HepG2 (cell line): Measurements from ENCODE around the gene MT1M. TPM values are rescaled to one million over a fixed set of nuclear protein-coding genes. Genes with fewer than 3 reads are reported as not detected.

Experiments
- CBX5 ChIP-seq: sonication (generic); formaldehyde crosslinking; IDR thresholded peaks from 2 replicates; pipeline ENCODE4 v1.4.0; 2020; ENCODE audit warnings: missing genetic modification reagents, borderline replicate concordance
- HNRNPH1 ChIP-seq: fragments of 200-400 bp; formaldehyde crosslinking; optimal IDR thresholded peaks from 2 replicates; pipeline ENCODE3; 2017; ENCODE audit warnings: mild to moderate bottlenecking, low read depth, low read length
- KLF9 ChIP-seq: IDR thresholded peaks from 2 replicates; pipeline ENCODE4 v1.6.1; 2016; ENCODE audit warnings: low read depth
- NCOR1 ChIP-seq: fragments of 200-600 bp; sonication (generic); IDR thresholded peaks from 2 replicates; pipeline ENCODE4 v1.7.0; 2017; ENCODE audit warnings: antibody characterized with exemption, low read length, borderline replicate concordance
- PHB2 ChIP-seq: fragments of 450-650 bp; IDR thresholded peaks from 2 replicates; pipeline ENCODE4 v1.6.1; 2018; ENCODE audit not compliant: partially characterized antibody
- SNAPC2 ChIP-seq: sonication (generic); formaldehyde crosslinking; IDR thresholded peaks from 2 replicates; pipeline ENCODE4 v1.8.1; 2022; ENCODE audit warnings: mild to moderate bottlenecking, missing genetic modification reagents
- SRF ChIP-seq: IDR thresholded peaks from 2 replicates; pipeline ENCODE4 v1.6.1; 2011; ENCODE audit warnings: mild to moderate bottlenecking, low read depth, low read length, moderate library complexity
- SRSF1 ChIP-seq: fragments of 200-400 bp; formaldehyde crosslinking; optimal IDR thresholded peaks from 2 replicates; pipeline ENCODE3; 2017; ENCODE audit warnings: mild to moderate bottlenecking, low read depth, low read length, moderate library complexity
- SRSF4 ChIP-seq: fragments of 200-400 bp; formaldehyde crosslinking; IDR thresholded peaks from one replicate; pipeline ENCODE4 v1.6.1; 2018; ENCODE audit warnings: mild to moderate bottlenecking, low read depth, low read length, moderate library complexity; ENCODE audit not compliant: poor library complexity, severe bottlenecking
- TOE1 ChIP-seq: sonication (generic); formaldehyde crosslinking; IDR thresholded peaks from 2 replicates; pipeline ENCODE4 v1.4.0; 2020; ENCODE audit warnings: mild to moderate bottlenecking, missing genetic modification reagents
- ZMYM4 ChIP-seq: sonication (generic); formaldehyde crosslinking; IDR thresholded peaks from 2 replicates; pipeline ENCODE4 v1.8.1; 2023; ENCODE audit warnings: mild to moderate bottlenecking, missing genetic modification reagents
- ZNF10 ChIP-seq: sonication (generic); formaldehyde crosslinking; IDR thresholded peaks from 2 replicates; pipeline ENCODE4 v1.4.0; 2020; ENCODE audit warnings: mild to moderate bottlenecking, low read depth, missing genetic modification reagents, borderline replicate concordance
- ZNF333 ChIP-seq: sonication (generic); formaldehyde crosslinking; IDR thresholded peaks from 2 replicates; pipeline ENCODE4 v1.4.0; 2020; ENCODE audit warnings: mild to moderate bottlenecking, missing genetic modification reagents, borderline replicate concordance
- ZNF530 ChIP-seq: sonication (generic); formaldehyde crosslinking; IDR thresholded peaks from 2 replicates; pipeline ENCODE4 v1.5.0; 2020; ENCODE audit warnings: low read depth, mild to moderate bottlenecking, missing genetic modification reagents
- polyA plus RNA-seq, 8 experiments: library from polyadenylated mRNA; depleted of rRNA in 3 of 8; stranded (reverse) in 7 of 8; unstranded in 1 of 8; fragments of >200 nt; fragmentation: Illumina TruSeq in 4 of 8; extraction: Trizol in 4 of 8; gene quantifications; 2 replicates each; pipeline versions ENCODE4 v1.2.1 to v1.2.3, GENCODE V29; 2011 to 2016; ENCODE audit warnings: low read depth in 4 of 8, missing spikeins in 1 of 8, mixed read lengths in 1 of 8; ENCODE audit not compliant: insufficient read depth in 1 of 8
- total RNA-seq, 5 experiments: library from RNA; depleted of rRNA; stranded (reverse); fragments of >200 nt; fragmentation: Illumina TruSeq; extraction: Trizol; gene quantifications; 2 replicates each; pipeline ENCODE4 v1.2.3, GENCODE V29; 2016; ENCODE audit warnings: low read depth in 1 of 5
- TF ChIP-seq, protein P1 (sequence below): sonication (generic); formaldehyde crosslinking; IDR thresholded peaks from one replicate; pipeline ENCODE4 v1.5.1; 2020; ENCODE audit warnings: mild to moderate bottlenecking, missing genetic modification reagents; ENCODE audit errors: not compliant biosample characterization
- TF ChIP-seq, protein P2 (sequence below): sonication (generic); formaldehyde crosslinking; conservative IDR thresholded peaks from 2 replicates; pipeline ENCODE4 v1.4.0; 2020; ENCODE audit warnings: mild to moderate bottlenecking, missing genetic modification reagents, moderate library complexity
- TF ChIP-seq, protein P3 (sequence below): sonication (generic); formaldehyde crosslinking; IDR thresholded peaks from 2 replicates; pipeline ENCODE4 v1.4.0; 2020; ENCODE audit warnings: missing genetic modification reagents, mild to moderate bottlenecking, borderline replicate concordance

The MT1M gene
- total and polyA plus RNA-seq, 2 of the 13 experiments (the other 11 are each of a cell fraction or from before 2014, with no cell fraction given): 4.6 TPM; not detected in 1

DNA sequence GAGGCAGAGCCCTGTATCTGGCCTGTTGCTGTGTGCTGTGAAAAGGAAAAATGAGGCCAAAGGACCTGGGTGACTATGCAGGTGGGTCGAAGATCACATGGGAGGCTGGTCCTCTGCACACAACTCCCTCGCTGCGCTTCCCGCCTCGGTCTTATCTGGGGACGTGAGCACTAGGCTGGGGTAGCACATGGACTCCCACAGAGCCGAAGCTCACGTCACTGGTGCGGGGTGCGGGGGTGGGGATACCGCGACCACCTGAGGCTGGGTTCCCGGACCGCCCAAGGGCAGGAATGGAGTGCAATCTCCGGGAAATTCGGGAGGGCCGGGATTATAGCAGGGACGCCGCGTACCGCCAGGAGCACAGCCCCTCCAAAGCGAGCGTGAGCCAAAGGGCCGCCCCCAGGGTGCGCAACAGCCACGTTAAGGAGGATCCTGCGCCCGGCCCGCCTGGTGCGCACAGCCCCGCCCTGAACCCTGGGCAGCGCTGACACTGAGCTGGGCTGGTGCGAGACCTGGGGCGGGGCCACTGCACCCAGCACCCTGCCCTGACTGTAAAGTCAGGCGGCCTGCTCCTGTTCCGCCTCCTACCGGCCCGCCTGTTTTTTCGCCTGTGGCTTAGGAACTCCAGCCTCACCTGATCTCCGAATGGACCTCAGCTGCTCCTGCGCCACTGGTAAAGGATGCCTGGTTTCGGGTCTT is 10.8 kb downstream of the MT1M start (continued):
- TF ChIP-seq ZMYM4 (CRISPR knock-in tag) (peak; percentile 47; the same call in 1 of the 2 replicates), SRSF4 (no peak), ZNF530 (no peak), HNRNPH1 (no peak), ZNF10 (no peak), SRSF1 (no peak), NCOR1 (no peak), PHB2 (no peak), SNAPC2 (CRISPR knock-in tag) (no peak), SRF (no peak), KLF9 (CRISPR knock-in tag) (no peak), ZNF333 (CRISPR knock-in tag) (no peak), CBX5 (no peak), TOE1 (CRISPR knock-in tag) (no peak)
- TF ChIP-seq, protein P1, sequence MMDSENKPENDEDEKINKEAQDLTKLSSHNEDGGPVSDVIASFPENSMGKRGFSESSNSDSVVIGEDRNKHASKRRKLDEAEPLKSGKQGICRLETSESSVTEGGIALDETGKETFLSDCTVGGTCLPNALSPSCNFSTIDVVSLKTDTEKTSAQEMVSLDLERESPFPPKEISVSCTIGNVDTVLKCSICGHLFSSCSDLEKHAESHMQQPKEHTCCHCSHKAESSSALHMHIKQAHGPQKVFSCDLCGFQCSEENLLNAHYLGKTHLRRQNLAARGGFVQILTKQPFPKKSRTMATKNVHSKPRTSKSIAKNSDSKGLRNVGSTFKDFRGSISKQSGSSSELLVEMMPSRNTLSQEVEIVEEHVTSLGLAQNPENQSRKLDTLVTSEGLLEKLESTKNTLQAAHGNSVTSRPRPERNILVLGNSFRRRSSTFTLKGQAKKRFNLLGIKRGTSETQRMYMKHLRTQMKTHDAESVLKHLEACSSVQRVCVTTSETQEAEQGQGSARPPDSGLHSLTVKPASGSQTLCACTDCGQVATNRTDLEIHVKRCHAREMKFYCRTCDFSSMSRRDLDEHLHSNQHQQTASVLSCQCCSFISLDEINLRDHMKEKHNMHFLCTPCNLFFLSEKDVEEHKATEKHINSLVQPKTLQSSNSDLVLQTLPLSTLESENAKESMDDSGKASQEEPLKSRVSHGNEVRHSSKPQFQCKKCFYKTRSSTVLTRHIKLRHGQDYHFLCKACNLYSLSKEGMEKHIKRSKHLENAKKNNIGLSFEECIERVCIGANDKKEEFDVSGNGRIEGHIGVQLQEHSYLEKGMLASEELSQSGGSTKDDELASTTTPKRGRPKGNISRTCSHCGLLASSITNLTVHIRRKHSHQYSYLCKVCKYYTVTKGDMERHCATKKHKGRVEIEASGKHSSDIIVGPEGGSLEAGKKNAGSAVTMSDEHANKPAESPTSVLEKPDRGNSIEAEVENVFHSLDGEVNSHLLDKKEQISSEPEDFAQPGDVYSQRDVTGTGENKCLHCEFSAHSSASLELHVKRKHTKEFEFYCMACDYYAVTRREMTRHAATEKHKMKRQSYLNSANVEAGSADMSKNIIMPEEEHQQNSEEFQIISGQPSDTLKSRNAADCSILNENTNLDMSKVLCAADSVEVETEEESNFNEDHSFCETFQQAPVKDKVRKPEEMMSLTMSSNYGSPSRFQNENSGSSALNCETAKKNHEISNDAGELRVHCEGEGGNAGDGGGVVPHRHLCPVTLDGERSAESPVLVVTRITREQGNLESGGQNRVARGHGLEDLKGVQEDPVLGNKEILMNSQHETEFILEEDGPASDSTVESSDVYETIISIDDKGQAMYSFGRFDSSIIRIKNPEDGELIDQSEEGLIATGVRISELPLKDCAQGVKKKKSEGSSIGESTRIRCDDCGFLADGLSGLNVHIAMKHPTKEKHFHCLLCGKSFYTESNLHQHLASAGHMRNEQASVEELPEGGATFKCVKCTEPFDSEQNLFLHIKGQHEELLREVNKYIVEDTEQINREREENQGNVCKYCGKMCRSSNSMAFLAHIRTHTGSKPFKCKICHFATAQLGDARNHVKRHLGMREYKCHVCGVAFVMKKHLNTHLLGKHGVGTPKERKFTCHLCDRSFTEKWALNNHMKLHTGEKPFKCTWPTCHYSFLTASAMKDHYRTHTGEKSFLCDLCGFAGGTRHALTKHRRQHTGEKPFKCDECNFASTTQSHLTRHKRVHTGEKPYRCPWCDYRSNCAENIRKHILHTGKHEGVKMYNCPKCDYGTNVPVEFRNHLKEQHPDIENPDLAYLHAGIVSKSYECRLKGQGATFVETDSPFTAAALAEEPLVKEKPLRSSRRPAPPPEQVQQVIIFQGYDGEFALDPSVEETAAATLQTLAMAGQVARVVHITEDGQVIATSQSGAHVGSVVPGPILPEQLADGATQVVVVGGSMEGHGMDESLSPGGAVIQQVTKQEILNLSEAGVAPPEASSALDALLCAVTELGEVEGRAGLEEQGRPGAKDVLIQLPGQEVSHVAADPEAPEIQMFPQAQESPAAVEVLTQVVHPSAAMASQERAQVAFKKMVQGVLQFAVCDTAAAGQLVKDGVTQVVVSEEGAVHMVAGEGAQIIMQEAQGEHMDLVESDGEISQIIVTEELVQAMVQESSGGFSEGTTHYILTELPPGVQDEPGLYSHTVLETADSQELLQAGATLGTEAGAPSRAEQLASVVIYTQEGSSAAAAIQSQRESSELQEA (CRISPR knock-in tag): no peak
- TF ChIP-seq, protein P2, sequence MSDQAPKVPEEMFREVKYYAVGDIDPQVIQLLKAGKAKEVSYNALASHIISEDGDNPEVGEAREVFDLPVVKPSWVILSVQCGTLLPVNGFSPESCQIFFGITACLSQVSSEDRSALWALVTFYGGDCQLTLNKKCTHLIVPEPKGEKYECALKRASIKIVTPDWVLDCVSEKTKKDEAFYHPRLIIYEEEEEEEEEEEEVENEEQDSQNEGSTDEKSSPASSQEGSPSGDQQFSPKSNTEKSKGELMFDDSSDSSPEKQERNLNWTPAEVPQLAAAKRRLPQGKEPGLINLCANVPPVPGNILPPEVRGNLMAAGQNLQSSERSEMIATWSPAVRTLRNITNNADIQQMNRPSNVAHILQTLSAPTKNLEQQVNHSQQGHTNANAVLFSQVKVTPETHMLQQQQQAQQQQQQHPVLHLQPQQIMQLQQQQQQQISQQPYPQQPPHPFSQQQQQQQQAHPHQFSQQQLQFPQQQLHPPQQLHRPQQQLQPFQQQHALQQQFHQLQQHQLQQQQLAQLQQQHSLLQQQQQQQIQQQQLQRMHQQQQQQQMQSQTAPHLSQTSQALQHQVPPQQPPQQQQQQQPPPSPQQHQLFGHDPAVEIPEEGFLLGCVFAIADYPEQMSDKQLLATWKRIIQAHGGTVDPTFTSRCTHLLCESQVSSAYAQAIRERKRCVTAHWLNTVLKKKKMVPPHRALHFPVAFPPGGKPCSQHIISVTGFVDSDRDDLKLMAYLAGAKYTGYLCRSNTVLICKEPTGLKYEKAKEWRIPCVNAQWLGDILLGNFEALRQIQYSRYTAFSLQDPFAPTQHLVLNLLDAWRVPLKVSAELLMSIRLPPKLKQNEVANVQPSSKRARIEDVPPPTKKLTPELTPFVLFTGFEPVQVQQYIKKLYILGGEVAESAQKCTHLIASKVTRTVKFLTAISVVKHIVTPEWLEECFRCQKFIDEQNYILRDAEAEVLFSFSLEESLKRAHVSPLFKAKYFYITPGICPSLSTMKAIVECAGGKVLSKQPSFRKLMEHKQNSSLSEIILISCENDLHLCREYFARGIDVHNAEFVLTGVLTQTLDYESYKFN (CRISPR knock-in tag): 0 out of 2 replicates have a peak, but pooled peaks have one; percentile 38
- TF ChIP-seq, protein P3, sequence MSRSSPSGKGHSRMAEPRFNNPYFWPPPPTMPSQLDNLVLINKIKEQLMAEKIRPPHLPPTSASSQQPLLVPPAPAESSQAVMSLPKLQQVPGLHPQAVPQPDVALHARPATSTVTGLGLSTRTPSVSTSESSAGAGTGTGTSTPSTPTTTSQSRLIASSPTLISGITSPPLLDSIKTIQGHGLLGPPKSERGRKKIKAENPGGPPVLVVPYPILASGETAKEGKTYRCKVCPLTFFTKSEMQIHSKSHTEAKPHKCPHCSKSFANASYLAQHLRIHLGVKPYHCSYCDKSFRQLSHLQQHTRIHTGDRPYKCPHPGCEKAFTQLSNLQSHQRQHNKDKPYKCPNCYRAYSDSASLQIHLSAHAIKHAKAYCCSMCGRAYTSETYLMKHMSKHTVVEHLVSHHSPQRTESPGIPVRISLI (CRISPR knock-in tag): no peak
